ENCODE results near the gene PEPD.

- TF ChIP-seq CTCF (IDR thresholded peaks at IDR 0.05): no peak
- TF ChIP-seq POLR2A (IDR thresholded peaks at IDR 0.05): no peak
Measured at GRCh38 chr19:33512580-33513137, 8.9 kb downstream of the PEPD start.
